Islet of Langerhans (tissue), 1 donor: ENCODE data around the gene TMSB15B.
A peak's percentile ranks its signal among the peaks of the same experiment; 100 is the strongest.
"Not testable (repeated sequence)": the region's sequence is repeated elsewhere in the genome, so short reads cannot be mapped to it uniquely, and the experiment has no call there.

Experiments used
- FAIRE-seq: peaks from one replicate; lab custom pipeline; 2011; peaks lifted over from hg19 to GRCh38; lab: Jason Lieb, UNC

TMSB15B gene

GRCh38 chrX:103962411-103963278 is at the start of gene TMSB15B:
TSS of gene TMSB15B (plus strand) at chrX:103962627.
- not testable (repeated sequence) for FAIRE-seq

DNA sequence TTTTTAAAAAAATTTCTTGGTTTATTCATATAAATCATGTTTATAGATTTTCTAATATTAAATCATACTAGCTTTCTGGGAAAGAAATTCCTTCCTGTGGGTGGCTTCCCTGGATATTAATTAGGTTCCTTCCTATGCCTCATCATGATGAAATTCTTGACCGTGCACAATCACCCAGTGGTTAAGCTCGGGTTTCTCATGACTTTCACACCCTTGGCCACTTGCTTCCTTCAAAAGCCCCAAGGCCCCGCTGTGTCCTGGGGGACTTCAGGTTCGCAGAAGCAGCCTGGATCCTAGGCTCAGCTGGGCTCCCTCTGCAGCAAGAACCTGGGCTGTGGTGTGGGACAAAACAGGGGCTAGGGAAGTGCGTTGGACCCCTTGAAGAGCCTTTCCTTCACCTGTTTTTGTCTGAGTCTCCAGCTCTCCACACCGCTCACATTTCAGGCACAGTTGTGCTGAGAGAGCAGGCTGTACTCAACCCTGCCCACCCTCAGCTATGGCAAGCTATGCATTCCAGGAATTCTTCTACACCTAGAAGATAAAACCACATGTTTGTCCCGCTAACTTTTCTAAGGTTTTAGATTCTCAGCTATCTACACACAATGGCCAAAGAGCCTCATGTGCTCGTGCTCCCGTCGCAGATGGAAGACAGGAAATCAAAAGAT is 48.9 kb upstream of the TMSB15B start:
- no peak for FAIRE-seq

DNA sequence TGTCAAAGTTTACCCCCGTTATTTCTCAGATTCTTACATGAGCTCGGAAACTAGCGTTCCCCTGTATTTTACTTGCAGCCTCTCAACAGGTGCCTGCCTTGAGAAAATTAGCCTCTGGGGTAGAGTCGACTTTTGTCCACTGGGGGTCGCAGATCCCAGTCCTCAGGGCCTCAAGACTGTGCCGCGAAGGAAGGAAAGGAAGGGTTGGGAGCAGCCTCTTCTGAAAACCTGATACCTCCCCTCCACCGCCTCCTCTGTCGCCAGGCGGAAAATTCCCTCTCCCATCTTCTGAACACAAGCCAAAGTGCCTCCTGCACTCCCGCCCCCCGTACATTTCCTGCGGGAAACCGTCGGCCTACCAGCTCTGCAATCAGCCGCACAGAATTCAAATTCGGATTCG is 44.4 kb upstream of the TMSB15B start:
- FAIRE-seq, result peak; percentile 38

- FAIRE-seq, result no peak
Measured at GRCh38 chrX:103918571-103919269, 43.7 kb upstream of the TMSB15B start.

DNA sequence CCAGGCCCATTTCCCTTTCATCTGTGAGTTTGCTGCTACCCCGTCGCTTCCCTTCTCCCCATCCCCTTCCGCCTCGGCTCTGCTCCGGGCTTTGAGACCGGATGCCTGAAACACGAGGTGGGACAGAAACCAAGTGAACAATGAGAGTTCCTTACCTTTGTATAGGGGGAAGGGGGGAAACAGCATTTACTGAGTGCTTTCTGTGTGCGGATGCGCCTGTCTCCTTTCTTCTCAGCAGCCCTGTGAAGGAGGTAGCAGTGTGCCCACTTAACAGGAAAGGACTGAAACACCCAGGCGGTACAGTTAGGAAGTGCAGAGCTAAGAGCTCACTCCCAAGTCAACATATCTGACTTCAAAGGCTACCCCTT is 43.2 kb upstream of the TMSB15B start:
- no peak for FAIRE-seq

DNA sequence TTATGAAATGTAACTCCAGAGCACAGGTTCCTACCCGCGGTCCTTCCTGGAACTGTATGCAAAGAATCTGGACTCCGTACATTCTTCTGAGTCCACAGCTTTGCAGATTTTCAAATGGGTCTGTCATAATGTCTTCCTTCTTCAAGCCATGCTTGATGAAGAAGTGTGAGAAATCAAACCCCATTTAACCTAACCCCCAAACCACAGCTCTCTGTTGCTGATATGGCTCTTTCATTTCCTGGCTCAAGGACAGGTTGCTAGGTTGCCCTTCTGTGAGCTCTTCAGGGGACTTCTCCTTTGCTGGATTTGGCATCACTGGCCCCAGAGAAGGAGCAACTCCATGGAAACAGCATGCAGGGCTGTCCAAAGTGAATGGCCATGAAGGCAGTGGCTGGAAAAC is 41.9 kb upstream of the TMSB15B start:
- FAIRE-seq, result peak; percentile 99

DNA sequence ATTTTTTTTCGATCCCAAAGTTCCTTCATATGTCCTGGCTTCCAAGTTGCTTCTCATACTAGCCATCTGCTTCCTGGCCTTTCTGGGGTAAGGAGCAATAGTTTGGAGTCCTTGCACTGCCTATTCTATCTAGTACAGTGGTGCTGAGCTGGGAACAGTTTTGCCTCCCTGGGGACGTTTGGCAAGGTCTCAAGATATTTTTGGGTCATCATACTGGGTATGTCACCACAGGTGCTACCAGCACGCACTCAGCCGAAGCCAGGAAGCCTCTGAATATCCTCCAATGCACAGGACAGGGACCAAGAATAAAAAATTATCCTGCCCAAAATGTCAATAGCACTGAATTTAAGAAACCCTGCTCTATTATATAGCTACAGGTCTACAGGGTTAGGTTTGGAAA is 35.4 kb upstream of the TMSB15B start:
- FAIRE-seq, result no peak

- FAIRE-seq, result peak; percentile 92
Measured at GRCh38 chrX:103927633-103928032, 34.8 kb upstream of the TMSB15B start.

- FAIRE-seq, result no peak
Measured at GRCh38 chrX:103932133-103932532, 30.3 kb upstream of the TMSB15B start.

DNA sequence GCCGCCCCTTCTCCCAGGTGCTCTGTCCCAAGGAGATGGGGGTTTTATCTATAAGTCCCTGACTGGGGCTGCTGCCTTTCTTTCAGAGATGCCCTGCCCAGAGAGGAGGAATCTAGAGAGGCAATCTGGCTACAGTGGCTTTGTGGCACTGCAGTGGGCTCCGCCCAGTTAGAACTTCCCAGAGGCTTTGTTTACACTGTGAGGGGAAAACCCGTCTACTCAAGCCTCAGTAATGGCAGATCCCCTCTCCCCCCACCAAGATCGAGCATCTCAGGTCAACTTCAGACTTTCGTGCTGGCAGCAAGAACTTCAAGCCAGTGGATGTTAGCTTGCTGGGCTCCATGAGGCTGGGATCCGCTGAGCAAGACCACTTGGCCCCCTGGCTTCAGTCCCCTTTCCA is 22.2 kb upstream of the TMSB15B start:
- FAIRE-seq, result not testable (repeated sequence)

DNA sequence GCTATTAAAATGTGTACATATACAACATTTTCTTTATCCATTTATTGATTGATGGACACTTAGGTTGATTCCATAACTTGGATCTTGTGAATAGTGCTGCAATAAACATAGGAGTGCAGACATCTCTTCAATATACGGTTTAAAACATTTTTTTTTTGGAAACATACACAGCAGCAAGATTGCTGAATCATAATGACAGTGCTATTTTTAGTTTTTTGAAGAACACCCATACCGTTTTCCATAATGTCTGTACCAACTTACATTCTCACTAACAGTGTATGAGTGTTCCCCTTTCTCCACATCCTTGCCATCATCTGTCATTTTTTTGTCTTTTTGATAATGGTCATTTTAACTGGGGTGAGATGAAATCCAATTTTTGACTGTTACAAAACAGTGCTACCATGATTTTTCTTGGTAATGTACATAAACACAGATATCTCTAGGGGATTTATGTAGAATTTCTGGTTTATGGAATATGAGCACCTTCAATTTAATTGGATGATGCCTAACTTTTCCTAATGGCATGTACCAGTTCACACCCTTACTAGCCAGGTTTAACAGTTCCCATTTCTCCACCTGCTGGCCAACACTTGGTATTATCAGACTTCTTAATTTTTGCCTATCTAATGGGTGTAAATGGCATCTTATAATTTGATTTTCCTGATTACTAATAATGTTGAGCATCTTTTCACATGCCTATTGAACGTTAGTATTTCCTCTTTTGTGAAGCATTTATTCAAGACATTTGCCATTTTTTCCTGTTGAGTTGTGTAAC is 21.0 kb upstream of the TMSB15B start:
- peak; percentile 99 for FAIRE-seq

GRCh38 chrX:103949506-103949905 is 12.9 kb upstream of the TMSB15B start:
- FAIRE-seq, result no peak

DNA sequence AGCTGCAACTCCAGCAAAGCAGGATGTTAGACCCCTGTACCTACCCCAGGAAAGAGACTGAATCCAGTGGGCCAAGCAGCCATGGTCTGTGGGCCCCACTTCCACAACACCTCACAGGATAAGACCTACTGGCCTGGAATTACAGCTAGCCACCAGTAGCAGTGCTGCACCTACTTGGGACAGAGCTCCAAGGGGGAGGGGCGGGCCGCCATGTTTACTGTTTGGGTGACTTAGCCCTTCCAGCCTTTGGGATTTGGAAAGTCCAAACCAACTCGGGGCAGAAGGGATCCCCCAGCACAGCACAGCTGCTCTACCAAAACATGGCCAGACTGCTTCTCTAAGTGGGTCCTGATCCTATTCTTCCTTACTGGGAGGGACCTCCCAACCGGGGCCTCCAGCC is 9.1 kb upstream of the TMSB15B start:
- FAIRE-seq, result no peak

- FAIRE-seq, result no peak
Measured at GRCh38 chrX:103954259-103954658, 8.2 kb upstream of the TMSB15B start.

GRCh38 chrX:103960599-103960998 is 1.8 kb upstream of the TMSB15B start:
- FAIRE-seq, result peak; percentile 9

DNA sequence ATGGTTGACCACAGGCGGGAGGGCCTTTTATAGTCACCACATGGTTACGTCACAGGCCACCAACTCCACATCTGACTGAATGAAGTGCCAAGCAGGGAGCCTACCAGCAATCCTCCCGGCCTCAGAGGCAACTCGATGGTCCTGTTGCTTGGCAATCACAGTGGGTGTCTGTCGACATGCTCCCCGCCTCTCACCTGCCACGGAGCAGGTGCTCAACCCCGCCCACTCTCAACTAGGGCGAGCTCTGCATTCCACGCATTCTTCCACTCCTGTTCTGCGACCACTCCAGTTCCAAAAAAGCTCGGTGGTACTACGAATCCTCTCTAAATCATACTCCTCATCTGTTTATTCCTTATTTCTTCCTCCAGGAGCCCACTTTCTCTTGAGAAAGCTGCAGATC is 21.1 kb downstream of the TMSB15B start:
- not testable (repeated sequence) for FAIRE-seq

- no peak for FAIRE-seq
Measured at GRCh38 chrX:103999234-103999633, 36.8 kb downstream of the TMSB15B start.

DNA sequence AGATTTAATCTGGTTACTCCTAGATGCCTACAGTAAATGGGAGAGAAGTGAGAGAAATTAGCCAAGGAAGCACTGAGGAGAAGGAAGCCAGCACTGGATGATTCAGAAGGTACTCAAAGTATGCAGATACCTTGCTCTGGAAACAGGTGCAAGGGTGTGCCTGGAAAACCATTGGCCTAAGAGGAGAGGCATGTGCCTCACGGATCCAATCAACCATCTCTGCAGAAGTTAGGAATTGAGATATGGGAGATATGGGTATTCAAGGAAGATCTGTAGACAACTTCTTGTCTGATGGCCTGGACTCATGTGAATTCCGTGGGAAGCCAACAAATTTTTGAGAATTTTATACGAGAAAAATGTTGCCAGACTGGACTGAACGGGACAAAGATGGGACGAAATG is 46.4 kb downstream of the TMSB15B start:
- FAIRE-seq, result no peak

- FAIRE-seq, result no peak
Measured at GRCh38 chrX:104013158-104013557, 50.7 kb downstream of the TMSB15B start.

- no peak for FAIRE-seq
Measured at GRCh38 chrX:104013606-104014005, 51.2 kb downstream of the TMSB15B start, which contains the start of gene H2BW1. TSS of gene H2BW1 (minus strand) at chrX:104013708. CDS start at chrX:104013576, 132 bp downstream.

- not testable (repeated sequence) for FAIRE-seq
Measured at GRCh38 chrX:104015576-104015975, 53.1 kb downstream of the TMSB15B start.
